GM19324 (cell line): ENCODE data around the gene KCTD10.
"Not testable (repeated sequence)": the region's sequence is repeated elsewhere in the genome, so short reads cannot be mapped to it uniquely, and the experiment has no call there.

Experiments used
- ATAC-seq: cut with Tn5 transposase; IDR thresholded peaks from one replicate; pipeline ENCODE4 v1.9.1; 2021; ENCODE audit warnings: mild to moderate bottlenecking, moderate library complexity; ENCODE audit not compliant: unreplicated experiment, low FRiP score

Gene KCTD10

GRCh38 chr12:109428037-109428629, 49.0 kb downstream of the KCTD10 start:
- ATAC-seq: no peak

GRCh38 chr12:109423392-109423791, 53.7 kb downstream of the KCTD10 start:
- ATAC-seq: no peak

- no peak for ATAC-seq
Observed at GRCh38 chr12:109422251-109422650, 54.8 kb downstream of the KCTD10 start.

GRCh38 chr12:109421355-109422087, 55.6 kb downstream of the KCTD10 start:
- no peak for ATAC-seq

GRCh38 chr12:109418848-109419480, 58.1 kb downstream of the KCTD10 start:
- ATAC-seq: no peak

GRCh38 chr12:109406147-109406546, 71.0 kb downstream of the KCTD10 start:
- not testable (repeated sequence) for ATAC-seq

GRCh38 chr12:109404841-109405240, 72.3 kb downstream of the KCTD10 start:
- not testable (repeated sequence) for ATAC-seq
